ENCODE results near the gene NES.

NES gene

DNA sequence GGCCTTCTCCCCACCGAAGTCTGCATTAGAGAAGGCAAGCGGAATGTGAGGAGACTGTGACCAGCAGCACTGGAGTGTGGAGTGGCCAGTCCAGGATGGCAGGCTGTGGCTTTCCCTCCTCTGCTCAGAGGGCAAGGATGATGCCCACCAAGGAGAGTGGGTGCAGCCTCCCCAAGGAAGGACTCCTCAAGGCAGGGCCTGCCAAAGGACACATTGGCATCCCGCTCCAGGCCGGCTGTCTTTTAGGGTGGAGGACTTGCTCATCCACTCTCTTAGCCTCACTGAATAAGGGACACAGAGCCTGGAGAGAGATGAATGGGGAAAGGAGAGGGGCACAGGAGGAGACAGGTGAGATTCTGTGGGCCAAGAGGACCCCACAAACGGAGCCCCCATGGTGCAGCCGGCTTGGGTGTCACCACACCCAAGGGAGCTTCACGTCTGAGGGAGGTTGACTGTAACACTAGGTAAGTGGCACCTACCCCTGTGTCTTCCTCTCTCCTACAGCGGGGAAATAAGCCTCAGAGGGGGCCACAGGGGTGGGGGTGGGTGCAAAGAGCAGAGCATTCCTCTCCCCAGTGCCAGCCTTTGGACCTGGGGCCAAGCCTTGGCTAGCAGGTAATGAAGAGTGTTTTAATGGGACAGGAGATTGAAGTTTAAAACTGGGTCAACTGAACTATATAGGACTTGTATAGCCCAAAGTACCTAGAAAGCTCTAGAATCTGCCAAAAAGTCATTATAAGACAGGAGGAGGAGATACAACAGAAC is 4.2 kb upstream of the NES start:
- DNase-seq (ENCODE audit: low read depth in 2 of 3, low spot score in 1 of 3): no peak

DNA sequence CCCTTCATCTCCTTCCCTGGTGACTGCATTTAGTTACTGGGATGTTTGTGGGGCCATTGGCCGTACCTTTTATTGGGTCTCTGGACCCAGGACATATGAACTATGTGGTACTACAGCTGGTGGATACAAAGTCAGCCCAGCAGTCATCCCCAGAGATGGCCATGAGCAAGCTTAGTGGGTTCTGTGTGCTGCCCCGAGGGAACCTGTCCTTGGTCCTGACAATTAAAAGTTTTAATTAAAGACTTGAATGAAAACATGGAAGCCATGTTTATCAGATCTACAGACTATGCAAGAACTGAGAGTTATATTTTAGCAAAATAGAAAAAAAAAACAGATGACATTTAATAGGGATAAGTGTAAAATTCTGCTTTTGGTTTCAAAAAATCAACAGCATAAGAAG is 2.8 kb upstream of the NES start:
- no peak for DNase-seq (ENCODE audit: low read depth in 2 of 3, low spot score in 1 of 3)

DNA sequence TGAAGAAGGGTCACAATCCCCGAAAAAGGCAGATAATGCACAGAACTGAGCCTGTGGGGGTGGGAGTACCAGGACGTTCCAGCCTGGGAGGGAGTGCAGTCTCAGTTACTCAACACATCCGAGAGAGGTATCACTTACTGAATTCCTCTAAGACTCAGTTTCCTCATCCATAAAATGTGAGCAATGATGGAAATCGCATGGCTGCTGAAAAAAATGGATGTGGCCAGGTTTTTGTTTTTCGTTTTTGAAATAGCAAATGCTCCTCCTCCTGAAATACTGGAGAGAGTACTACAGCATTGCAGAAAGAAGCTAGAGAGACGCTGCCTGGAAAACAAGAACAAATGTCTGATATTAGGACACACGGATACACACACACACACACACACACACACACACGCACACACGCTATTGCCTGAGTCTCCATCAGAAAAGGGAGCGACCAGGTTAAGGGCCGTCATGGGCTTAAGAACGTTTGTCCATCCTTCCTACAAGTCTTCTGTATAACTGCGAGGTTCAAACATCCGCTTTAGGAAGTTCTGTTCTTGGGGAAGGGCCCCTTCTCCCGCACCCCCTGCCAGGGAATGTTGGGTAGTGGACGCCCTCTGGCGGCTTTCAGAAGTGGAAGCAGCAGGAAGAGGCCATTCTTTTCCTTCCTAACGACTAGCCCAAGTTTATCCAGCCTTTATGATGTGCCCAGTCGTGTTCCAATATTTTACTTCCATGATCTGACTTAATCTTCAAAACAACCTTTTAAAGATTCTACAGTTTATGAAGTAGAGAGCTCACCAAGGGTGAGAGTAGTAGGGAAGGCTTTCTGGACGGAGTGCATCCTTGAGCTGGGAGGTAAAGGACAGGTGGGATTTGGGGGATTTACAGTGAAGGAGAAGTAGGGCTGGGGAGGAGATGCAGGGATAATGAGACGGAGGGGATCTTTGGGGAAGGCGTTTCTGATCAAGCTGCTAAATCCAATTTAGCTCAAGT is 699 bp upstream of the NES start:
- peak in 1 of 3 donors; percentile 28 for DNase-seq (ENCODE audit: low read depth in 2 of 3, low spot score in 1 of 3)

DNA sequence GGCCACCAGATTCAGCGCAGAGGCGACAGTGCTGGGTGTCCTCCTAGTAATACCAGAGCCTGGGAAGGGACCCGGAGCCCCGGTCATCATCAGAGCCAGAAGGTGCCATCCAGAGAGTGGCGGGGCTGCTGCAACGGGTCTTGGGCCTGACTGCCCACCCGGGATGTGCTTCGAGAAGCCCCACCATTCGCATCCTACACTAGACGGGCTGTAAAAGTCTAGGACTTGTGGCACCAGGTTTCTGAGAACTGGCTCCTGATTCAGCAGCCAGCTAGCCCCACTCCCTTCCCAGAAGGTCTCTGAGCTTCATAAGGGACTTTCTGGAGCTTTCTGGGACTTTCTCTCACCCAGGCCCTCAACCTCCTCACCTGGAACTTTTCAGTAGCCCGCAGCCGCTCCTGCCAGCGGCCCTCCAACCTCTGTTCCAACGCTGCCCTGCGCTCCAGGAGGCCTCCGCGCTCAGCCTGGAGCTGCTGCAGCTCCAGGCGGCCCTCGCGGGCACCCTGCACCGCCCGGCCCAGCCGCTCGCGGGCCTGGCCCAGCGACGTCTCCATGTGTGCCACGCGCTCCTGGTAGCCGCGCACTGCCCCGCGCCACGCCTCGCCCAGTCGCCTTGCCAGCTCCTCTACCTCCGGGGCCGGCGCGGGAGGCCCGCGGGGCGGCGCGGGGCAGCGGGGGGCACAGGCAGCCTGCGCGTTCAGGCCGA is 940 bp downstream of the NES start:
- DNase-seq (ENCODE audit: low read depth in 2 of 3, low spot score in 1 of 3): no peak

DNA sequence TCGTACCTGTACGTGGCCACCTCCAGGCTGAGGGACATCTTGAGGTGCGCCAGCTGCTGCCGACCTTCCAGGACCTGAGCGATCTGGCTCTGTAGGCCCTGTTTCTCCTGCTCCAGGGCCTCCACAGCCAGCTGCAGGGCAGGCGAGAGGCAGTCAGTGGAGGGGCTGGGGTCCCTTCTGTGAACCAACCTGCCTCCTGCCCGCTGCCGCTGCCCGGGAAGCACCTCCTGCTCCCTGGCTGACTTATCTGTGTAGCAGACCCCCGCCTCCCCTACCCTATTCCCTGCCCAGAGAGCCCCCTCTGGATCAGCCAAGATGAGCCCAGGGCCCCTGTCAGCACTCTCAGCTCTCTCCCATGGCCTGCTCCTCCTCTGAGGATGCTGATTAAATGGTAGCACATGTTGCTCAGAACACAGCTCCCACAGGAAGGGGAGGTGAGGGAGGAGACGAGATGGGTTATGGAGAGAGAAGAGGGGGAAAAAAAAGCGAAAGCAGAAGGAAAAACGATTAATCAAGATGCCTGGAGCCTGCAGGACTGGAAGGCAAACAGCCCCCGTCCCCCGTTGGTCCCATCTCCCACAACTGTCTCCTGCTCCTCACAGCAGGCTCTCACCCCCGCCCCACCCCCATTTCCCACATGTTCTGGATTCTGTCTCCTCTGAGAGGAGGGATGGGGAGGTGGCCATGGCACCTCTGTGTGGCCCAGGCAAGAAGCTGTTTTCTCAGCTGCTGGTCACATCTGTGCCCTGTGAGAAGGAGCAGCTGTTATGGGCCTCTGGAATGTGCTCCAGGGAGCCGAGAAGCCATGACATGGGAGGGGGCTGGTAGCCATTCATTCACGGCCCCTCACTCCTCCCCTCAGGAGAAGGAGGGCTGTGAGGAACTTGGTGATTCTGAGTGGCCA is 1.7 kb downstream of the NES start:
- DNase-seq (ENCODE audit: low read depth in 2 of 3, low spot score in 1 of 3): no peak

DNA sequence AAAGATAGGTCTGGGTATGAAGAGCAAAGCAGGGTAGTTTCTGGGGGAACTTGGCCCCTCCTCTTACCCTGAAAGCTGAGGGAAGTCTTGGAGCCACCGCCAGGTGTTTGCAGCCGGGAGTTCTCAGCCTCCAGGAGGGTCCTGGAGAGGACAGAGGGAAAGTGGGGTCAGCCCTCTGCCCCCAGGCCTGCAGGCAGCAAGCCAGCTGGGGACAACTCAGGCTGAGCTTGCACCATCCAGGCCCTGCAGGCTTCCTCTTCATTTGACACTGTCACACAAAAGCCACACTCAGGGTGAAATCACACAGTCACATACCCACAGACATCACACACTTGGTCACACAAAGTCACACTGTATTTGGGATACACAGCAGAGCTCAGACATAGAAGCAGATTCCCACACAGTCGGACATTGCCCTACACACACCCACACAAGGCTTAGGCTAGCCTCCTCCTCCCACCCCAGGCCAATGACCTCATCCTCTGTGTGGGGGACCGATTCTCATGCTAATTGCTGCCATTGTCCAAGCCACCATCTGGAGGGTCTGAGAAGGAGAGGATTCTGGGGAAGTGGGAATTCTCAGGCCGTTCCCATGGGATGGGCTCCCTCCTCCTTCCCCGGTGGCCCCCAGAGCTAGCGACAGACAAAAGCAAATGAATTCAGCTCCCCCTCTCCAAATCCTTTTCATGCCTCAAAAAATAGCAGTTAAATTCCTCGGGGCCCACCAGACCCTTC is 3.7 kb downstream of the NES start:
- no peak for DNase-seq (ENCODE audit: low read depth in 2 of 3, low spot score in 1 of 3)

DNA sequence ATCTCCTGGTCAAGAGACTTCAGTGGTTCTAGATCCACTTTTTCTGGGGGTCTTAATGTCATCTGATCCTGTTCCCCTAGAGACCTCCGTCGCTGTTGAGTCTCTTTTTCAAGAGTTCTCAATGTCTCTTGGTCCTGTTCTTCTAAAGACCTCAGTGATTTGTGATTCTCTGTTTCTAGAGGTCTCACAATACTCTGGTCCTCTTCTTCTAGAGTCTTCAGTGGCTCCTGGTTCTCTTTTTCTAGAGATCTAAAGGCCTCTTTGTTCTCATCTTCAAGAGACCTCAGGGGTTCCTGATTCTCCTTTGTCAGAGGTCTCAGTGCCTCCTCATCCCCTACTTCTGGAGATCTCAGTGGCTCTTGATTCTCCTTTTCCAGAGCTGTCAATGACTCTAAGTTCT is 5.4 kb downstream of the NES start:
- DNase-seq (ENCODE audit: low read depth in 2 of 3, low spot score in 1 of 3): no peak

DNA sequence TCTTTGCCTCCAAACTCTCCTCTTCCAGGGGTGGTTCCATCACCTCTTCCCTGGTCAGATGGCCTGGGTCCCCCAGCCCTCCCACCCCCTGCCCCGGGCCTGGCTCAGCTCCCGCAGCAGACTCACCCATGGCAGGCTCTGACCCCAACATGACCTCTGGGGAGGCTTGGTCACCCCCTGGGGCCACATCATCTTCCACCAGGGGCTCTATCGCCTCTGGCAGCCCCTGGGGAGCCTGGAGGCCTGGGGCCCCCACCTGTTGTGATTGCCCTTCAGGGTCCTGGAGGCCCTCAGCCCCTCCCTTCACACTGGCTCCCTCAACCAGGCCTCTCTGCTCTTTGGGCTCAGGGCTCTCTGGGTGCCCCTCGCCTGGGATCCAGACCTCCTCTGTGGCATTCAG is 6.4 kb downstream of the NES start:
- DNase-seq (ENCODE audit: low read depth in 2 of 3, low spot score in 1 of 3): no peak

DNA sequence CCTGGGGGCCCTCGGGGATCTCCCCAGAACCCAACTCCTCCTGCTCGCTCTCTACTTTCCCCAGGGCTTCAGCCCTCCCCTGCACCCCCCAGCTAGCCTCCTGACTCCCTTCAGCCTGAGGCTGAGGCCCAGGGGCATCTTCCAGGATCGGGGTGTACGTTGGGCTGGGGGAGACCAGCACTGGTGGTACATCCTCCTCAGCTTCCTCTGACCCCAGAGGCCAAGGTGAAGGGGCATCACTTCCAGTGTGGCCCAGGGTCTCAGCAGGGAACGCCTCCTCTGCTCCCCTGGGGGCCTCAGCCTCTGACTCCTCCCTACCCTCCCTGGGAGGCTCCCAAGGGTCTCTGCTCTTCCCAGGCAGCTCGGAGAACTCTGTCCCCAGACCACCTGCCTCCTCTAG is 6.8 kb downstream of the NES start:
- no peak for DNase-seq (ENCODE audit: low read depth in 2 of 3, low spot score in 1 of 3)

DNA sequence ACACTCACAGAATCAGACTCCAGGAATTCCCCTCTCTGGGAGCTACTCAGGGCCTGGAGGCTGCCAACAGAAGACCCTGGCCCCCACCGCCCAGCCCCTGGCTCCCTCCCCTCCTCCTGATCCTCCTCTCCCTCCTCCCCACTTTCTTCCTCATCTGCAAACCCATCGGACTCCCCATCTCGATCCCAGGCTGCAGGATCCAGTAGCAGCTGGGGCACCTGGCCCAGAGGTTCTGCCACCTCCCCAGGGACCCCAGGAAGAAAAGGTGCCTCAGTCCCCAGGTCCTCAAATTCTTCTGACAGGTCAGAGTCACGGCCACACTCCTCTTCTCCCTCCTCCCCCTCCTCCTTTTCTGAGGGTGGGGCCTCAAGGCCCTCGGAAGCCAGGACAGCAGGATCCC is 7.4 kb downstream of the NES start:
- no peak for DNase-seq (ENCODE audit: low read depth in 2 of 3, low spot score in 1 of 3)

DNA sequence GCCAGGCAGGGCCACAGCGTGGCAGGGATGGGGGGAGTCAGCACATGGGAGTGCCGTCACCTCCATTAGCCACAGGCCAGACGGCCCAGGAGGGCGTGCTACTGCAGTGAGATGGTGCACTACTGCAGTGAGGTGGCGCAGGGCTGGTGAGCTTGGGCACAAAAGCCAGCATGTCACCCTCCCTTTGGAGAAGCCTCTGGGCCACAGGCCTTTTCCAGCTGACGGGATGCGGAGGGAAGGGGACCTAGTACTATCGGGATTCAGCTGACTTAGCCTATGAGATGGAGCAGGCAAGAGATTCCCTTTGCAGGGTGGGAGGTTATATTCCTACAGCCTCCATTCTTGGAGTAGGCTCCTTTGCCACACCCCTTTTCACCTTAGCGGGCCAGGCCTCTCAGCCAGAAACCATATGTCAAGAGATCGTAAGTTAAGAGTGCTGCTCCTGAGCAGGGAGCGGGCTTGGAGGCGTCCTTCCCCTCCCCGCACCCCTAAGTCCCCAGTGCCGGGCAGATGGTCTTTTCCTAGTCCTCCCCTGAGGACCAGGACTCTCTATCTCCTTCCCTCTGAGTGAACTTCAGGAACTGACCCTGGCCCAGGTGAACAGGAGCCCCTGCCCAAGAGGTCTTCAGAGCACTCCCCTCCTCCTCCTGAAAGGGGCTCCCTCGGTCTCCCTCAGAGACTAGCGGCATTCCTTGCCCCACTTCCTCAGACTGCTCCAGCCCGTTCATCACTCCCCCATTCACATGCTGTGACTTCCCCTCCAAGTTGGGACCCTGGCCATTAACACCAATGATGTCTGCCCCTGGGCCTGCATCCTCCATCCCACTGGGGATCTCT is 8.2 kb downstream of the NES start:
- no peak for DNase-seq (ENCODE audit: low read depth in 2 of 3, low spot score in 1 of 3)

DNA sequence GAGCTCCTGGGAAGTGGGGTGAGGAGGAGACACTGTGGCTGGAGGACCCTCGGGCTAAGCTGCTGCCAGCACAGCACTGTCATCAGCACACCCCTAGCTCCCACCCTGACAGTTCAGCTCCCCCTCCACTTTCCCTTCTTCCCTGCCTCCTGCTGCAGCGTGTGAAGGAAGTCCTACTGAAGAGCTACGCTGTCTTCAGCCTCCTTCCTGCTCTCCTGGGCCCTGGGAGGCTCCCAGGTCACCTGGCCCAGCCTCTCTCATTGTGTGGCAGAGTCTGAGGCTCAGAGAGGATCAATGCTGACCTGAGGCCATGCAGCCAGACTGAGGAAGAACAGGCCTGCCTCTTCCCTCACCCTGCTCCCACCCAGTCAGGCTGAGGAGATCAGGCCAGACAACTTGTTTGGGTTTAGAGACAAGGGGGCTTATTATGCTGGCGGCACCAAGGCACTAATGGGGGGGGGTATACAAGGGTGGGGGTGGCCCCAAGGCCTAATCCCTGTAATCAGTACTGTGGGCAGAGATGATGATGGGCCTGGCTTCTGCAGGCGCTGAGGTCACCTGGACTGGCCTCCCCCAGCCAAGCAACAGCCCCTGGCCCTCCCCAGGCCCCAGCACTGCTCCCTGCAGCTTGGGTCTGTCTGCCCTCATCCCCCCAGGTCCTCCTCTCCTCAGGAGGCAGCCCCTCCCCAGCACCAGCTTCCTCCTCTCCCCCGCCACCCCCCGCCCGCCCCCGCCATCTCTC is 9.1 kb downstream of the NES start:
- DNase-seq (ENCODE audit: low read depth in 2 of 3, low spot score in 1 of 3): no peak

DNA sequence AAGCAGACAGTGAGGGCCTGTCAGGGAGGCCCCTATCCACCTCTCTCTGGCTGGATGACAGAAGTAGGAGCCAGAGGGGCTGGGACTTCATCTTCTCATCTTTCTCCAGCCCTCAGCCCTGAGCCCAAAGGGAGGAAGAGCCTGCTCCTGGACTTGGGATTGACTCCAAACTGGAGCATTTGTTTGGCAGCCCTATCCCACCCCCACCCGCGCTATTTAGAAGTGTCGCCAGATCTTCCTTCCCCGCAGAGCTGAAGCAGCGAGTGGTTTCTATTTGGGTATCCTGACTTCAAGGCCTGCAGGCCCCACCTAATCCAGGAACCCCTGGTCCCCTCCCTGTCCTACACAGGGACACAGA is 9.6 kb downstream of the NES start:
- no peak for DNase-seq (ENCODE audit: low read depth in 2 of 3, low spot score in 1 of 3)

DNA sequence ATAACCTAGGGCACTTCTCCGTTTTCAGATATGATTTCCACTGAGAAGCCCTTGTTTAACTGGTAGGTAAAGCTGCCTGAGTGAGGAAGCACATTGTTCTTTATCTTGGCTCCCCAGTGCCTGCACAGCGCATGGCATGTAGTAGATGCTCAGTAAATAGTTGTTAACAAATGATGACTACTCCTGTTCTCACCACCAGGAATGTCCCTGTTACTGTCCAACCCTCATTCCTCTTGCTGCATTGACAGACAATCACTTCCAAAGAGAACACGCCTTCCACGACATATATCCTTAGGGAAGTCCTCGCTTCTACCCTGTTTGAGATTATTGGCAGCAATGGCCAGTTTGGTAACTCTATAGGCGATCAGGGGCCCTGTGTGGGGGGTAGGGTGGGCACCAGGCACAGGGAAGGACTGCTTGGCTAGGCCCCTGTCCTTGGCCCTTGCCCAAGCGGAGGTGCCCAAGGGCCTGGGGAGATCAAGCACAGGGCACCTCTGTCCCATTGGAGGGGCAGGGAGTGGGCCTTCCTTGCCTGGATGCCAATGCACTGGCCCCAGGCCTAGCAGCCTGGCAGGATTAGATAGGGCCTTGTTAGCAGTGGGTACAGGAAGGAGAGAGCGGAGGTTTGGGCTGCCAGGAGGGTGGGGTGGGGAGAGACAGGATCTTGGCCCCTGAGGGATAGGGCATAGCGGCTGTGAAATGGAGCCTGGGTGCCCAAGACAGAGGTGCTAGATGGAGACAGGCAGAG is 10.2 kb downstream of the NES start:
- no peak for DNase-seq (ENCODE audit: low read depth in 2 of 3, low spot score in 1 of 3)

DNA sequence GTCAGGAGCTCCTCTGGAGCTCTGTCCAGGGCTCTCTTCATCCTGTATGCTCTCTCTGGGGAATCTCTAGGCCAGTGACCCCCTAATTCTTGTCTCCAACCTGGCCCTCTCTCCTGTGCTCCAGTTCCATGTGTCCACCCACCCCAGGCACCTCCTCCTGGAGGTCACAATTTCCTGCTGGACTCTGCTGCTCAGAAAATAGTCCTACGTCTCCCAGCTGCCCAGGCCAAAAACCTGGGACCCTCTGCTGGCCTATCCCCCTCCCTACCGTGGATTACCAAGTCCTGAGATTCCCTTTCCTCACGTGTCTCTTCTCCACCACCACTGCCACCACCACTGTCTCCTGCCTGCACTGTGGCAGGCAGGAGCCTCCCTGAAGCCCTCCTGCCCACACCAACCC is 11.7 kb downstream of the NES start:
- DNase-seq (ENCODE audit: low read depth in 2 of 3, low spot score in 1 of 3): no peak

DNA sequence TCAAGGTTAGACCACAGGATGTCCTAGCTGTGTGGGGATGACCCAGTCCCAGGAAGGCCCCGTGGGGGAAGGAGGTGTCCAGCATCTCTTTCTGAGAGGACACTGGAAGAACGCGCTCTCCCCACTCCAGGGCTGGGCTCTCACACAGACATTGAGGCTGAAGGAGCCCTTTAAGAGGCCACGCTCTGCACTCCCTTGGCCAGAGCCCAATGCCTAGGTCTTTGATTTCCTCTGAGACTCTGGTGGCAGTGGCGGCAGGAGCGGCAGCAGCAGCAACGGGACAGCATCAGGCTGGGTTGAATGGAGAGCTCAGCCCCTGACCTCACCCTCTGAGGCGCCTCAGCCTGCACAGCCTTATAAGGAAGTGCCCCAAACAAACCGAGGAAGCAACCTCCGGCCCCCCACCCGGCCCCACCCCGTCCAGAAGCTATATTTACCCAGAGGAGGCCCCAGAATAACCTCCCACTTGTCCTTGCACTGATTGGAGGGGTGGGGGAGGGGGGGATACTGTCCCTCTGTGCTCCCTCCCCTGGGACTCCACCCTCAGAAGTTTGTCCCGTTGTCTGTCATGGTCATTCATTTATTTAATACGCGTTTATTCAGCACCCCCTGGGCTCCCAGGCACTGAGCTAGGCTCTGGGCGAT is 12.3 kb downstream of the NES start:
- DNase-seq (ENCODE audit: low read depth in 2 of 3, low spot score in 1 of 3): no peak

DNA sequence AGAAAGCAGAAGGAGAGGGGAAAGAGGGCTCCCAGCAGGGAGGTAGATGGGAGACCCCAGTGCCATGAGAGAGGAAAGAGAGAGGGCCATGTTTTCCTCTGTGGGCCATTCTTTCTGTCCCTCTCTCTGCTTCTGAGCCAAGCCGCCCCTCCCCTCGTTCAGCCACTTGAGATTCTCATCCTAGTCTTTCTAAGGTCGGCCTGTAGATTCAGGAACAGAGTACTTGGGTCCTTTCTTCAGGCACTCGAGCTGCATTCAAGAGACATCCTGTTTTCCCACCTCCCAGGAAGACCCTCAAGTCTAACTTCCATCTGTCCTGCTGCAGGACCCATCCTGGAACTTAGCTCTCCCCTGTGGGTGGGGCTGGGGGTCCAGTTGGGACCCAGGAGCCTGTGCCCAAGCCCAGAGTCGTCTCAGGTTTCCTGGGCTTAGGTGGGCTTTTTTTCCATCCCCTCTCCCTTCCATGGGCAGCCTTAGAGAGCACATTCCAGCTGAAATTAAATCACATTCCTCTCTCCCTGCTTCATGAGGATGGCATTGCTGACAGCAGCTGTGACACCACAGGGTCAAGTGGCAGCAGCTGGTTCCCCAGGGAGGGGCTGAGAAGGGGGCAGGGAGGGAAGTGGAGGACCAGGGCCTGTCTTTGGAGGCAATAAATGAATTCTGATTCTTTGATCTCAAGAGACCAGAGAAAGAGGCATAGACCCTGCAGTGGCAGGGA is 13.0 kb downstream of the NES start:
- no peak for DNase-seq (ENCODE audit: low read depth in 2 of 3, low spot score in 1 of 3)
